ENCODE data around the gene SACM1L. TPM values are rescaled to one million over a fixed set of nuclear protein-coding genes. Genes with fewer than 3 reads are reported as not detected.

Gene SACM1L
- total RNA-seq, 6 experiments from 2014 or later = 43.9 to 51.3 (median 47.8) TPM

- Mint-ChIP-seq H3K27me3 (ENCODE audit: insufficient read depth) (peaks cover 53% of the 10 kb centered on the region), H3K9me3 (no peaks in the 10 kb centered on the region), H3K4me3 (no peak overlapping the region), H3K36me3 (ENCODE audit: low read depth) (no peaks in the 10 kb centered on the region), H3K27ac (no peak overlapping the region), H3K4me1 (ENCODE audit: low read depth) (no peaks in the 10 kb centered on the region)
- TF ChIP-seq, protein P1, sequence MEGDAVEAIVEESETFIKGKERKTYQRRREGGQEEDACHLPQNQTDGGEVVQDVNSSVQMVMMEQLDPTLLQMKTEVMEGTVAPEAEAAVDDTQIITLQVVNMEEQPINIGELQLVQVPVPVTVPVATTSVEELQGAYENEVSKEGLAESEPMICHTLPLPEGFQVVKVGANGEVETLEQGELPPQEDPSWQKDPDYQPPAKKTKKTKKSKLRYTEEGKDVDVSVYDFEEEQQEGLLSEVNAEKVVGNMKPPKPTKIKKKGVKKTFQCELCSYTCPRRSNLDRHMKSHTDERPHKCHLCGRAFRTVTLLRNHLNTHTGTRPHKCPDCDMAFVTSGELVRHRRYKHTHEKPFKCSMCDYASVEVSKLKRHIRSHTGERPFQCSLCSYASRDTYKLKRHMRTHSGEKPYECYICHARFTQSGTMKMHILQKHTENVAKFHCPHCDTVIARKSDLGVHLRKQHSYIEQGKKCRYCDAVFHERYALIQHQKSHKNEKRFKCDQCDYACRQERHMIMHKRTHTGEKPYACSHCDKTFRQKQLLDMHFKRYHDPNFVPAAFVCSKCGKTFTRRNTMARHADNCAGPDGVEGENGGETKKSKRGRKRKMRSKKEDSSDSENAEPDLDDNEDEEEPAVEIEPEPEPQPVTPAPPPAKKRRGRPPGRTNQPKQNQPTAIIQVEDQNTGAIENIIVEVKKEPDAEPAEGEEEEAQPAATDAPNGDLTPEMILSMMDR (IDR thresholded peaks at IDR 0.05) = no peak
- DNase-seq = no peak
Measured at GRCh38 chr3:45776611-45777010, 87.4 kb downstream of the SACM1L start.

DNA sequence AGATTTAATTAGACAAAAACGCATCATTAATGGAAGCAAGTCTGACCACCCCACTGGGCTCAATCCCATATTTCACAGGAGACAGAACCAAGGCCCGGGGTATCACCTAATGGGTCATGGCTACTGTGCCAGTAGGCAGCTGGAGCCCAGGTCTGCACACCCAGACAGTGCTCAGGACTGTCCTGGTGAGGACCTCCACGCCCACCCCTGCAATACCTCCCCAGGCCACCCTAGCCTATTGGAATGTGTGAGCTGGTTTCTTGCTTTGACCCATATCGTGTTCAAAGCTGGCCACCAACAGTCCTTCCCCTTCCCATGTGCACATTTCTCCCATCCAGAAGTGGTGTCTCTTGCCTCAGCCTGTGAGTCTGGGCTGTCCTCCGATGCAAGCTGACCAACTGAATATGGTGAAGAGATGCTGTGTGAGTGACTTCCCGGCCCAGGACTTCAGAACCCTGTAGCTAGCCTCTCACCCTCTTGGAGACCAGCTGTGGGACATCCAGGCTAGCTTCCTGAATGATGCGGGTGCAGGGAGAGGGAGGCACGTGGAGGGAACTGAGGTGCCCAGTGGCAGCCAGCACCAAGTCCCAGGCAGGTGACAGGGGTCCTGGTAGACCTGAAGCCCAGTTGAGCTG is 88.0 kb downstream of the SACM1L start:
- H3K27me3 Mint-ChIP-seq (ENCODE audit: insufficient read depth) = peaks cover 49% of the 10 kb centered on the region
- no peak for DNase-seq
- no peaks in the 10 kb centered on the region for H3K4me1 Mint-ChIP-seq (ENCODE audit: low read depth)
- TF ChIP-seq, protein P1 (IDR thresholded peaks at IDR 0.05) = no peak
- no peaks in the 10 kb centered on the region for H3K9me3 Mint-ChIP-seq
- H3K36me3 Mint-ChIP-seq (ENCODE audit: low read depth) = no peaks in the 10 kb centered on the region
- no peak overlapping the region for H3K4me3 Mint-ChIP-seq
- H3K27ac Mint-ChIP-seq = no peak overlapping the region

DNA sequence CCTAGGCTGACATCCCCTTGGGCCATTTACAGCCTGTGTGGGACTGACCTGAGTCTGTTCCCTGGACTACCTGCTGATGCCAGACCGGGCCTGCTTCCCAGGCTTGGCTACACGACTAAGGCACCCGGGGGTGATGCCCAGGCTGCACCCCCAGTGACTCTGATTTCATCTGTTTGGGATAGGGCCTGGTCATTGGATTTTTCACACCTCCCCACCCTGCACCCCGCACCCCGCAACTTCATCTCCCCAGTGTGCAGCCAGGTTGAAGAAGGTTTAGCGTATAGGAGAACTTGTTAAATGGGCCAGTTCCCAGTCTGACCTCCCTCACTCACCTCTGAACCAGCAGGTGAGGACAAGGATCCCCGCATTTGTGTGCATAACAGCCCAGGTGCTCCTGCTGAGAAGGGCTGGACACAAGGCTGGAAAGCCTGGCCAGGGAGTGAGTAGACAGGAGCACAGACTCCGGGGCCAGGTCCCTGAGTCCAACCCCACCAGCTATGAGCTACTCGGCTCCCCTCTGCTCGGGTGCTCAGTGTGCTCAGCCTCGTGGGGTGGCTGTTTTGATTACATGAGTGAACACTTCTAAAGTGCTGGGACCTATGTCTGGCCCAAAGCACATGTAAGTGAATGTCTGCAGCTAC is 88.7 kb downstream of the SACM1L start:
- TF ChIP-seq, protein P1 (IDR thresholded peaks at IDR 0.05) = no peak
- Mint-ChIP-seq H3K27me3 (ENCODE audit: insufficient read depth) (peaks cover 46% of the 10 kb centered on the region), H3K4me1 (ENCODE audit: low read depth) (no peaks in the 10 kb centered on the region), H3K36me3 (ENCODE audit: low read depth) (no peaks in the 10 kb centered on the region), H3K4me3 (no peak overlapping the region), H3K9me3 (no peaks in the 10 kb centered on the region), H3K27ac (no peak overlapping the region)
- no peak for DNase-seq

DNA sequence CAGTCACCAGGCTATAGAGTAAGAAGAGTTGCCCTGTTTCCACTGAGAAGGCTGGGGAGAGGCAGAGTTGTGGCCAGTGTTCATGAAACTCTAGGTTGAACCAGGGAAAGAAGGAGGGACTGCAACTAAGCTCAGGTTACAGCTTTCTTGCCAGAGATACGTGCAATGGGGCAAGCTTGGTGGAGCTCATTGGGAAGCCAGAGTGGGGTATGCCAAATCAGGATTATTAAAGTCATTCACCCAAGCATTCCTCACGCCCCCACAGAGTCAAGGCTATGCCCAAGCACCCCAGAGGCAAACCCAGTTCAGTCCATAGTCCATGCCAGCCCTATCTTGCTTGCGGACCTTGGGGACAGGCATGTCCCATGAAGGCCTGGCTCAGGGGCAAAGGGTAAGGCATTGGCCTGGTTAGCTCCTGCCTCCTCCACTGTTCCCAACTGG is 89.6 kb downstream of the SACM1L start:
- no peak overlapping the region for H3K27ac Mint-ChIP-seq
- H3K27me3 Mint-ChIP-seq (ENCODE audit: insufficient read depth) = peaks cover 42% of the 10 kb centered on the region
- no peaks in the 10 kb centered on the region for H3K36me3 Mint-ChIP-seq (ENCODE audit: low read depth)
- no peaks in the 10 kb centered on the region for H3K4me1 Mint-ChIP-seq (ENCODE audit: low read depth)
- no peak for DNase-seq
- H3K9me3 Mint-ChIP-seq = no peaks in the 10 kb centered on the region
- TF ChIP-seq, protein P1 (IDR thresholded peaks at IDR 0.05) = no peak
- H3K4me3 Mint-ChIP-seq = no peak overlapping the region

- Mint-ChIP-seq H3K27me3 (ENCODE audit: insufficient read depth) (peaks cover 46% of the 10 kb centered on the region), H3K9me3 (no peaks in the 10 kb centered on the region), H3K4me3 (no peak overlapping the region), H3K36me3 (ENCODE audit: low read depth) (no peaks in the 10 kb centered on the region), H3K27ac (no peak overlapping the region), H3K4me1 (ENCODE audit: low read depth) (no peaks in the 10 kb centered on the region)
- TF ChIP-seq, protein P1 (IDR thresholded peaks at IDR 0.05) = no peak
- DNase-seq = no peak
Measured at GRCh38 chr3:45779746-45780735, 90.8 kb downstream of the SACM1L start.

Data from HFFc6 (cell line).